ENCODE measurements around the gene EXOC3.

DNA sequence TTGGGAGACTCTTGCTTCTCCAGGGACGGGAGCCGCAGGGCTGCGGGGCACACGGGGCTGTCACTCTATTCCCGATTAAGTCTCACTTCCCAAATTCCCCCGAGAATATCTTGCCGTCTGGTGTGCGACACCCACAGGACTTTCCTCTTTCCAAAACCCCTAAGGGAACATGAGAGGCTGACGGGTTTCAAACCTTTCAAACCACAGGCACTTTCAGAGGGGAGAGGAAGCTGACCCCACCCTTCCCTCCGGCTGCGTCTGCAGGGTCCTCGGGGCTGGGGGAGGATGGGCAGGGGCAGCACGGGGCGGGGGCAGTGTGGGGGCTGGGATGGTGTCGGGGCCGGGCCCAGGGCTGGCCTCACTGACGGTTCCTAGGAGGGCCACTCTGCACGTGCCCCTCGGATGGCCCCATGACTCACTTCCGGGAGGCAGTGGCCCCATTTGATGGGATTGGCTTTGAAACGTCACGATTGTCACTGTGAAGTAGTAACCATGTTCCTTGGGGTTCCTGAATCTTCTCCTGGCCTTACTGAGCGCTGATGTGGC is 43.0 kb downstream of the EXOC3 start:
- TF ChIP-seq, protein P1, sequence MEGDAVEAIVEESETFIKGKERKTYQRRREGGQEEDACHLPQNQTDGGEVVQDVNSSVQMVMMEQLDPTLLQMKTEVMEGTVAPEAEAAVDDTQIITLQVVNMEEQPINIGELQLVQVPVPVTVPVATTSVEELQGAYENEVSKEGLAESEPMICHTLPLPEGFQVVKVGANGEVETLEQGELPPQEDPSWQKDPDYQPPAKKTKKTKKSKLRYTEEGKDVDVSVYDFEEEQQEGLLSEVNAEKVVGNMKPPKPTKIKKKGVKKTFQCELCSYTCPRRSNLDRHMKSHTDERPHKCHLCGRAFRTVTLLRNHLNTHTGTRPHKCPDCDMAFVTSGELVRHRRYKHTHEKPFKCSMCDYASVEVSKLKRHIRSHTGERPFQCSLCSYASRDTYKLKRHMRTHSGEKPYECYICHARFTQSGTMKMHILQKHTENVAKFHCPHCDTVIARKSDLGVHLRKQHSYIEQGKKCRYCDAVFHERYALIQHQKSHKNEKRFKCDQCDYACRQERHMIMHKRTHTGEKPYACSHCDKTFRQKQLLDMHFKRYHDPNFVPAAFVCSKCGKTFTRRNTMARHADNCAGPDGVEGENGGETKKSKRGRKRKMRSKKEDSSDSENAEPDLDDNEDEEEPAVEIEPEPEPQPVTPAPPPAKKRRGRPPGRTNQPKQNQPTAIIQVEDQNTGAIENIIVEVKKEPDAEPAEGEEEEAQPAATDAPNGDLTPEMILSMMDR (IDR thresholded peaks at IDR 0.05) = no peak
- TF ChIP-seq POLR2AphosphoS5 (IDR thresholded peaks at IDR 0.05) = no peak
- no peak for TF ChIP-seq POLR2A (IDR thresholded peaks at IDR 0.05)

Data from breast epithelium (tissue), 3 donors.